GM18498 (cell line): ENCODE data around the gene LYSMD2.
"Not testable (repeated sequence)": the region's sequence is repeated elsewhere in the genome, so short reads cannot be mapped to it uniquely, and the experiment has no call there.

Source experiments
- ATAC-seq: cut with Tn5 transposase; IDR thresholded peaks from one replicate; pipeline ENCODE4 v1.9.1; 2021; ENCODE audit warnings: mild to moderate bottlenecking, moderate library complexity; ENCODE audit not compliant: unreplicated experiment

The LYSMD2 gene, protein sequence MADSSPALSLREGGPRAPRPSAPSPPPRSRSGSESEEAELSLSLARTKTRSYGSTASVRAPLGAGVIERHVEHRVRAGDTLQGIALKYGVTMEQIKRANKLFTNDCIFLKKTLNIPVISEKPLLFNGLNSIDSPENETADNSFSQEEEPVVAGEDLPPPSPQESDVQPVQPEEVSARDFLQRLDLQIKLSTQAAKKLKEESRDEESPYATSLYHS

GRCh38 chr15:51737522-51738305, at the start of gene LYSMD2:
Gene LYSMD2 (minus strand): TSS chr15:51737655. CDS start chr15:51737622, 33 bp downstream.
- peak; percentile 56 for ATAC-seq

DNA sequence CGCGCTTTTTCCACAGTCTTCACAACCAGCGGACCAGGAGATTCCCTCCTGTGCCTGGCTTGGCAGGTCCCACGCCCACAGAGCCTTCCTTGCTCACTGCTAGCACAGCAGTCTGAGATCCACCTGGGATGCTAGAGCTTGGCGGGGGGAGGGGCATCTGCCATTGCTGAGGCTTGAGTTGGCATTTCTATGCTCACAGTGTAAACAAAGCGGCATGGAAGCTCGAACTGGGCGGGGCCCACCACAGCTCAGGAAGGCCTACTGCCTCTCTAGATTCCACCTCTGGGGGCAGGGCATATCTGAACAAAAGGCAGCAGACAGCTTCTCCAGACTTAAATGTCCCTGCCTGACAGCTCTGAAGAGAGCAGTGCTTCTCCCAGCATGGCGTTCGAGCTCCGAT, 49.7 kb upstream of the LYSMD2 start:
- ATAC-seq, result not testable (repeated sequence)

- no peak for ATAC-seq
These were observed 46.5 kb upstream of the LYSMD2 start for GRCh38 chr15:51783967-51784366.

DNA sequence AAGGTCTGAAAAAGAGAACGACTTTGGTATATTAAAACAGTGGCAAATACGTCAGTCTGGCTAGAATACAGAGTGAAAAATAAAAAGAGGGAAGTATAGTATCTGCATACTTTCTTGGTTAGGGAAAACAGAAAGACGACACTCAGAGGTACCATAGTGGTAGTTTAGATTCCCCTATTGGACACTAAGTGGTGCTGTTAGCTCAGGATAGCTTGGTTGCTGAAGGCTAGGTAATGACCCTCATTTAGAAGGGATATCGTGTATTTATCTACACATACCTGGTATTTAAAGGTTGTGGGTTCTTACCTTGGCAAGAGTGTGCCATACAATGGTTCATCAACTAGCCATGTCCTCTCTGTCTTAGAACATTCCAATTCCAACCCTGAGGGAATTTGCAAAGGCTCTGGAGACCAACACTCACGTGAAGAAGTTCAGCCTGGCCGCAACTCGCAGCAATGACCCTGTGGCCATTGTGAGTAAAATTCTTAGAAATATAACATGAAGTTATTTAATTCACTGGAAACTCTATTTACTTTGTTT, 45.0 kb upstream of the LYSMD2 start:
- no peak for ATAC-seq

- ATAC-seq, result no peak
These were observed 44.1 kb upstream of the LYSMD2 start for GRCh38 chr15:51781506-51781905.

DNA sequence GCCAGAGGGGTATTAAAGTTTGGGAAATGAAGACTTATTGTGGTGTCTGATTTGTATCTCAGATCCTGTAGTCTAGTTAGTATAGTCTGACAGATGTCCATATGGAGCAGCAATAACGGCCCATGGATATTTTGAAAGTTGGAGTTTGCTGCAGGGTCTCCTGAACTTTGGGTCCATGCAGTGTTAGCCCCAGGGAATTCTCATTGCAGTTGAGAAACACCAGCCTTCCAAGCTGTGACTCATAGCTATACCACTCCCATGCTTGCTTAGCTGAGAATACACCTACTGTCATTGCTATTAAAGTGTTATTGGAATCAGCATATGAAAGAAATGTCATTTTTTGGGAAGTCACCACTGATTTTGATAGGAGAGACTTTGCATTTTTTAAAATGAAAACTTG, 43.2 kb upstream of the LYSMD2 start:
- ATAC-seq, result no peak

DNA sequence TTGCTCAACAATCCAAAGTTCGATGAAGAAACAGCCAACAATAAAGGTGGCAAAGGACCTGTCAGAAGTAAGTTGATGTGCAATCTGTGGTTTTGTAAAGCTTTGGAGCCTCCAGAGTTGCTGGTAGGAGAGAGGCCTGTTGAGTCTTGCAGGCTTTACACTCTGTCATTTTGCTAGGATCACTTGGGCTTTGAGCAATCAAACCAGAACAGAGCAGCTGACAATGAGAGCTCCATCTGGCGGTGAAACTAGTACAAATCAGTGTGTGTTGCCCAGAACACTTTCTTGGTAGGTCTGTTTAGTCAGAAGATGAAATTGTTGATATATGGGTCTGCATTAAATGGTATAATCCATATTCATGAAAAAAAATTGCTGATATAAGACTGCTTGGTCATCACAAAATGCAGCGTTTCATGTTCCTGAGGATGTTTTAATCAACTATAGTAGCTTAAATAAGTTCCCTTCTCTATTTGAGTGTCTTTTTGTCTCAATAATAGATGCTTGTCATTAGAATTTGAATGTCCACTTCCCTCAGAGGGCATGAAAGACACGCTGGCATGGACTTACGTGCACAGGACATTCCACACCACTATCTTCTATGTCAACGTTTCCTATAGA, 39.6 kb upstream of the LYSMD2 start:
- ATAC-seq, result peak; percentile 62

DNA sequence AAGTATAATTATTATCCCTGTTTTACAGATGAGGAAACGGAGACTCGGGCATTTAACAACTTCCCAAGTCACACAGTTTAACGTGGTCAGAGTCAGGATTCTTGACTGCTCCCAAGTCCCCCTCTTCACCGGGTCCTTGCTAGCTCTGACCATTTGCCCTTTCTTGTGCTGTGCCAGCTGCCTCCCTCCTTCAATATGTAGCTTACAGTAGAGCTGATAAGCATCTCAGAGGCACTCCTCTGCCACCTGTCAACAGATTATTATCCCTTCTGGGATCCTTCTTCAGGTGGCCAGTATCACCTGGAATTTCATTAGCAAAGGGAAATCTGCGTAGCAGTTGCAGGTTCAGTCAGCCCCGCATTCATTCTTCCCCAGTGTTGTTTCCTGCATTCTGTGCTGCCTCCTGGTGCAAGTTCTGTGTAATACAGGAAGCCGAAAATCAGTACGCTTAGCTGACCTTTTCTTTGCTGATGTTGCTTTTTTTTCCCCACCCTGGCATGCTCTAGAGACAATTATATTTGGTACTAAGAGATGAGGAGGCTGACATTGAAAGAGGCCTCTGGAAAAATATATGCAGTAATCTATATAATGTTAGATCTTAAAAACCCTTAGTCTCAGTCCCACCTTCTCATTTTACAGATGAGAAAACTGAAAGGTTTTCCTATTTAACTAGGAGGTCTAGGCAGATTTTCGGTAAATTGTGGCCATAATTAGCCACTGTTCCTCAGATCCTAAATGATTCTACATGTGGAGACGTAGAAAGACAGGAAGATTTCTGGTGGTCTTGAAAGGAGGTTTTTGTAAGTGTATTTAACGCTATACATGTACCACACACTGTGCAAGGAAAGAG, 38.7 kb upstream of the LYSMD2 start:
- no peak for ATAC-seq

DNA sequence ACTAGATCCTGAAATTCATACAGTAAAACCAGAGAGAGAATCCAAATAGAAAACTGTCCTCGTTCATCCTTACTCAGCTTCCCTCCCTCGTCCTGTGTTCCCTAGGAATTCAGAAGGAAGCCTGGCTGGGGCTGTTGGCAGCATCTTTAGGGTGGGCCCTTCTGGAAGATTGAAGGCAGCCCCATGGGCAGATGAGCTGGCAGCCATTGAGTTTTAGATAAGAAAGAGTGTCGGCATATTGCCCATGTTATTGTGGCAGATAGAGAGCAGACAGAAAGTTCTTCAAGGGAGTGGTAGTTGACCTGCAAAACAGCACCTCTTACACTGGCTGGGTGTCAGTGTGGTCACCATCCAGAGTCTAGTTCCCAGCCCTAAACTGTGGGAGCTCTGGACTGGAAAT, 37.5 kb upstream of the LYSMD2 start:
- no peak for ATAC-seq

DNA sequence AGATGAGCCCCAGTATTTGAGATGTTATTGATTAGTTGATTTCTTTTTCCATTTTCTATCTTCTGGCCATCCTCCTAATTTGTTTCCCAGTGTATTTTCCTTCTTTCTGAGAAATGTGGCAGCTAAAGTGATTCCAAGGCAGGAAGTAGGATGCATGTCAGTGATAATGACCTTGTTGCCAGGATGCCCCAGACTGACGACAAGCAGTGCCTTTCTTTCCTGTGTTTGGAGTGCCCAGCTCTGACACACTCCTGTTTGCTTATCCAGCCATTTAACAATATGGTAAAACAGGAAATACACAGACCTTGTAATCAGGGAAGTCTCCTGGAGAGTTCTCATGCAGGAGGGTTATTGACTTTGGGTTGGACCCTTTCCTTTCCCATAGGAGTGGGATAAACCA, 34.3 kb upstream of the LYSMD2 start:
- no peak for ATAC-seq

DNA sequence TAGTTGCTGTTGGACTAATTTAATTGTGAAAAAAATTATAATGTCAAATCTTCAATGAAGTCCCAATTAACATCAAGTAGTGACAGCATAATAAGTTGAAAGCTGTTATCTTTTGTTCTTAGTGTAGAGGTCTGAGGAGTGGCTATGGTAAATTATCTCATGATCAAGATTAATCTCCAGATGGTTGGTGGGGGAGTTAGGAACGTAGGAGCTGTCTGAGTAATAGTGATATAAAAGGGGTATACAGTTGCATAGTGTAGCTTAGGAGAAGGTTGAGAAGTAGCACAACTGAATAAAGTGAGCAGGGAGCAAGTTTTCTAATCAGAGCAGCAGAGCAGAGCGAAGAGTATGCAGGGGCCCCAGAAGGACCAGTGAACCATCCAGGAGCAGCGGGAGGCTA, 33.4 kb upstream of the LYSMD2 start:
- ATAC-seq, result no peak

DNA sequence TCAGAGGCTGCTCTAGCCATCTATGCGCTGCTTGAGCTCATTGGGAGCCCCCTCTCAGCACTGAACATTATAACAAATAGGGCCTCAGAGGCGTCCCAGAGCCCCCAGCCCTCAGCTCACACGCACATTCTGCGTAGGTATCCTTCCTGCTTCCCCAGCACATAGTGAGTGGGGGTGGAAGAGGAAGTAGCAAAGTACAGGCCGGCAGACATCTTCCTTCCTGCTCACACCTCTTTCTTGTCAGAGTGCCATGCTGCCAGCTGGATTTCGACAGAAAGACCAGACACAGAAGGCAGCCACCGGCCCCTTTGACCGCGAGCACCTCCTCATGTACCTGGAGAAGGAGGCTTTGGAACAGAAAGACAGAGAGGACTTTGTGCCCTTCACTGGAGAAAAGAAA, 30.6 kb upstream of the LYSMD2 start:
- ATAC-seq, result no peak

DNA sequence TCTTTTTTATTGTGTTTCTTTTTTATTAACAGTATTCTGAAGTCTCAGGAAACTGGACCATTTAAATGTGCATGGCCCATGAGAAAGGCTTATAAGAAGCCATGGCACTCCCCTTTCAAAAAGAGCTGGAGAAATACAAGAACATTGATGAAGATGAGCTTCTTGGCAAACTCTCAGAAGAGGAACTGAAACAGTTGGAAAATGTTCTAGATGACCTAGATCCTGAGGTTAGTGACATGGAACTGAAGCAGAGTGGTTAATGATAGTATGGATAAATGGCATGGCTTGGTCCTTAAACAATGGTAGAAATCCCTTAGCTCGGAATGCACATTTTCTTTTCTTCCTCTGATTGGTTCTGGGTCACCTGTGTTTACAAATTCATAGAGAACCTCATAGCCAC, 28.9 kb upstream of the LYSMD2 start:
- ATAC-seq, result no peak

DNA sequence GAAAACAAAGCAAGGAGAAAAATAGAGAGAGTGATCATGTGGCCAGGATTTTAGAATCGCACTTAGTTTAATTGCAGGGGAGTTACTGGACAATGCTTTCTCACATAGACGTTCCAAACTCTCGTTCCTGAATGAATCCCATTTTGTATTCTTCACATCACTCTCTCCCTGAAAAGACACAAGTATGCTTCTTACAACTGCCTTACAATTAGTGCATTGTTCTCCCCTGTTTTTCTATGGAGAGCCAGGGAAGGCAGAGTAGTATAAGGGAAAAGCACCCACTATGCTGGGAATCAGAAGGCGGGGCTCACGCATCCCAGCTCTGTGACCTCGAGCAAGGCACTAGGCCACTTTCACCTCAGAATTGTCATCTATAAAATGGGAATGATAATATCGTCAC, 28.3 kb upstream of the LYSMD2 start:
- no peak for ATAC-seq

GRCh38 chr15:51760805-51761204, 23.4 kb upstream of the LYSMD2 start:
- ATAC-seq, result no peak

DNA sequence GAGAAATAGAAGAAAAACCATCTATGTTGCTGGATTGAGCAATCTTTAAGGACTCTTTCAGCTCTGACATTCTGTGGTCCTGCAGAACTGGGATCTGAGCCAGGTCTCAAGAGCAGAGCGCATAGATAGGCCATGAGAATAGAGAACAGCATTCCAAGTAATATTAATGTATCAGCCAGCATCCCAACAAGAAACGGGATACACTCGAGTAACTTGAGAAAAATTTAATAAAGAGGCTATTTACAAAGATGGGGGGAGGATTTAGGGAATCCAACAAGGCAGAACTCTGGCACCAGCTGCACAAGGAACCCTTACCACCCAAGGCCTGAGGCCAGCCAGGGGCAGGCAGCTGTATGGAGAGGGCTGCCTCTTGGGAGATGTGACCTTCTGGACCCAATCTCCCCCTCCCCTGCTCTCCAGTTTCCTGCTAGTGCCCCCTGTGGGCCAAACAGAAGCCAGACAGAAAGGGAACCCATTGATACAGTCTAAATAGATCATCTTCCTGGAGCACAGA, 22.2 kb upstream of the LYSMD2 start:
- ATAC-seq, result no peak

DNA sequence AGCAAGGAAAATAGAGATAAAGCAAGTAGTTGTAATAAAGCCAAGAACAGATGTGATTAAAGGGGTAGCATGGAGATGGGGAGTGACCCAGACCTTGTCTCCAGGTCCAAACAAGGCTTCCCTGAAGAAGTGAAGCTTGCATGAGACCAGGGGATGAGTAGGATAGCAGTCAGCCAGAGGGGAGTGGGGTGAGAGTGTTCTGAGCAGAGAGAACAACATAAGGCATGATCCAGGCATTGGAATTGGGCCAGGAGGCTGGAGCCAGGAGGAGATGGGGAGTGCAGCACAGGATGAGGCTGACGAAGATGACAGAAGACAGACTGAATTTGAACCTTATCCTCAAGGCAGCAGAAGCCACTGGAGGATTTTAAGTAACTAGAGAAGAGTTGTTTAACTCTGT, 21.2 kb upstream of the LYSMD2 start:
- no peak for ATAC-seq

- ATAC-seq, result no peak
These were observed 20.0 kb upstream of the LYSMD2 start for GRCh38 chr15:51757450-51757849.

- ATAC-seq, result no peak
These were observed 19.0 kb upstream of the LYSMD2 start for GRCh38 chr15:51756482-51756881.

DNA sequence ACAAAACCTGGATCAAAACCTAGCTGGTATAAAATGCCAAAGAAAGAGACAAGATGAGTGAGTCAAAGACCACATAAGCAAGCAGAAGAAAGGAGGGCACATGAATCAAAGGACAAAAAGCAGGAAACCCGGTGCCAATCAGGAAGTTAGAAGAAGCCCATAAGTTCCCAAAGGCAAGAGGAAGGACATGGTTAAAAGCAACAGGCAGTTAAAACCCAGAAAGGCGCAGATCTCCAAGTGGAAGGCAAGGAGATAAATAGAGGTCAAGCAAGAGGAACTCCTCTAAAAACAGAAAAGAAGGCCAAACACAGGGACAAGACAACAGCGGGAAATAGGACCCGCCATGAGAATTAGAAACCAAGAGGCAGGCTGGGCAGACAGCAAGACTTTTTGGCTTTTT, 18.3 kb upstream of the LYSMD2 start:
- no peak for ATAC-seq

- ATAC-seq, result no peak
These were observed 16.8 kb upstream of the LYSMD2 start for GRCh38 chr15:51754267-51754666.
